Measurements from ENCODE around the gene AOPEP. TPM values are rescaled to one million over a fixed set of nuclear protein-coding genes. Genes with fewer than 3 reads are reported as not detected.
"Not testable (repeated sequence)": the region's sequence is repeated elsewhere in the genome, so short reads cannot be mapped to it uniquely, and the experiment has no call there.

The AOPEP gene
- total RNA-seq, 1 donor from 2014 or later: 75.3 TPM

DNA sequence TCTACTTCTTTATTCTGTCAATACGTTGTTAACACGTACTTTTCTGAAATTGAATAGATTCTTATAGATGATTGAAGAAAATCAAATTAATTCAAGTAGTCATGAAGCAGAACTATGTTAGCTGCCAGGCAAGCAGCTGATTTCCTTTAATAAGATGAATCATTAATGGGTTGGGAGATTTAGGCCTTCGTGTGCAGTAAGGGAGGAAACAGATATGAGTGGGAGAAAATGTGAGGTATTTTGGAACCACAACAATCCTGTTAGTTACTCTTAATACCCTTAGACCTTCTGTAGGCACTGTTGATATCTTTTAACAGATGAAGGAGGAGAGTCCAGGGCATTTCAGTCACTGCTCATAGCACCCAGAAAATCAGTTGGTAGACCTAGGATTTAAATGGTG lies 121.0 kb downstream of the AOPEP start:
- no peaks in the 10 kb centered on the region for H3K9me3 ChIP-seq (ENCODE audit: insufficient read depth, low read depth, low read length)
- DNase-seq (ENCODE audit: low read depth) (peak; percentile 95), FAIRE-seq (no peak)
- peak overlapping the region; percentile 18 for H3K4me2 ChIP-seq (ENCODE audit: low read length)
- TF ChIP-seq, protein P1, sequence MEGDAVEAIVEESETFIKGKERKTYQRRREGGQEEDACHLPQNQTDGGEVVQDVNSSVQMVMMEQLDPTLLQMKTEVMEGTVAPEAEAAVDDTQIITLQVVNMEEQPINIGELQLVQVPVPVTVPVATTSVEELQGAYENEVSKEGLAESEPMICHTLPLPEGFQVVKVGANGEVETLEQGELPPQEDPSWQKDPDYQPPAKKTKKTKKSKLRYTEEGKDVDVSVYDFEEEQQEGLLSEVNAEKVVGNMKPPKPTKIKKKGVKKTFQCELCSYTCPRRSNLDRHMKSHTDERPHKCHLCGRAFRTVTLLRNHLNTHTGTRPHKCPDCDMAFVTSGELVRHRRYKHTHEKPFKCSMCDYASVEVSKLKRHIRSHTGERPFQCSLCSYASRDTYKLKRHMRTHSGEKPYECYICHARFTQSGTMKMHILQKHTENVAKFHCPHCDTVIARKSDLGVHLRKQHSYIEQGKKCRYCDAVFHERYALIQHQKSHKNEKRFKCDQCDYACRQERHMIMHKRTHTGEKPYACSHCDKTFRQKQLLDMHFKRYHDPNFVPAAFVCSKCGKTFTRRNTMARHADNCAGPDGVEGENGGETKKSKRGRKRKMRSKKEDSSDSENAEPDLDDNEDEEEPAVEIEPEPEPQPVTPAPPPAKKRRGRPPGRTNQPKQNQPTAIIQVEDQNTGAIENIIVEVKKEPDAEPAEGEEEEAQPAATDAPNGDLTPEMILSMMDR (IDR thresholded peaks at IDR 0.05; ENCODE audit: insufficient read depth, low read depth, low read length): no peak
- no peak for TF ChIP-seq EZH2 (IDR thresholded peaks at IDR 0.05; ENCODE audit: insufficient read depth, low read length)
- H3K9me3 Mint-ChIP-seq (ENCODE audit: unreplicated experiment): peaks cover 8% of the 10 kb centered on the region
- H3K27me3 Mint-ChIP-seq (ENCODE audit: low read depth, unreplicated experiment): no peaks in the 10 kb centered on the region
- H3K79me2 ChIP-seq (ENCODE audit: insufficient read depth, low read length): peaks cover 15% of the 10 kb centered on the region
- H3K27ac ChIP-seq (ENCODE audit: low read depth, low read length): peak overlapping the region; percentile 56
- H3K36me3 ChIP-seq (ENCODE audit: insufficient read depth, low read length): no peaks in the 10 kb centered on the region
- no peak overlapping the region for H3K4me3 Mint-ChIP-seq (ENCODE audit: unreplicated experiment)
- H3K36me3 Mint-ChIP-seq (ENCODE audit: low read depth, unreplicated experiment): peaks cover 14% of the 10 kb centered on the region
- H4K20me1 ChIP-seq (ENCODE audit: insufficient read depth, low read length): no peaks in the 10 kb centered on the region
- H3K4me3 ChIP-seq (ENCODE audit: insufficient read depth, low read depth, low read length): no peak overlapping the region
- H3K4me1 Mint-ChIP-seq (ENCODE audit: low read depth, unreplicated experiment): peaks cover 21% of the 10 kb centered on the region
- H3K9ac ChIP-seq (ENCODE audit: low read length): peak overlapping the region; percentile 20
- H2AFZ ChIP-seq (ENCODE audit: low read depth, low read length): no peak overlapping the region
- peak overlapping the region; percentile 30 for H3K27ac Mint-ChIP-seq (ENCODE audit: unreplicated experiment)
- no peaks in the 10 kb centered on the region for H3K27me3 ChIP-seq (ENCODE audit: insufficient read depth, low read length)
- H3K4me1 ChIP-seq (ENCODE audit: insufficient read depth, low read length): peaks cover 14% of the 10 kb centered on the region

- not testable (repeated sequence) for H2AFZ ChIP-seq (ENCODE audit: low read depth, low read length); H3K27me3 ChIP-seq (ENCODE audit: insufficient read depth, low read length); H3K36me3 ChIP-seq (ENCODE audit: insufficient read depth, low read length); DNase-seq (ENCODE audit: low read depth); H4K20me1 ChIP-seq (ENCODE audit: insufficient read depth, low read length); H3K27ac ChIP-seq (ENCODE audit: low read depth, low read length); H3K9me3 Mint-ChIP-seq (ENCODE audit: unreplicated experiment); H3K27ac Mint-ChIP-seq (ENCODE audit: unreplicated experiment); FAIRE-seq; H3K4me3 Mint-ChIP-seq (ENCODE audit: unreplicated experiment); H3K27me3 Mint-ChIP-seq (ENCODE audit: low read depth, unreplicated experiment); H3K4me3 ChIP-seq (ENCODE audit: insufficient read depth, low read depth, low read length); H3K79me2 ChIP-seq (ENCODE audit: insufficient read depth, low read length); H3K9me3 ChIP-seq (ENCODE audit: insufficient read depth, low read depth, low read length); H3K9ac ChIP-seq (ENCODE audit: low read length); H3K4me2 ChIP-seq (ENCODE audit: low read length)
- peaks cover 17% of the 10 kb centered on the region for H3K4me1 ChIP-seq (ENCODE audit: insufficient read depth, low read length)
- peaks cover 14% of the 10 kb centered on the region for H3K36me3 Mint-ChIP-seq (ENCODE audit: low read depth, unreplicated experiment)
- peaks cover 14% of the 10 kb centered on the region for H3K4me1 Mint-ChIP-seq (ENCODE audit: low read depth, unreplicated experiment)
Measured at GRCh38 chr9:94848791-94849190, 122.3 kb downstream of the AOPEP start.

GRCh38 chr9:94850540-94851434 lies 124.3 kb downstream of the AOPEP start:
- H3K36me3 ChIP-seq (ENCODE audit: insufficient read depth, low read length): no peaks in the 10 kb centered on the region
- Mint-ChIP-seq H3K9me3 (ENCODE audit: unreplicated experiment) (peaks cover 4% of the 10 kb centered on the region), H3K27ac (ENCODE audit: unreplicated experiment) (no peak overlapping the region), H3K4me1 (ENCODE audit: low read depth, unreplicated experiment) (peaks cover 18% of the 10 kb centered on the region), H3K4me3 (ENCODE audit: unreplicated experiment) (no peak overlapping the region), H3K27me3 (ENCODE audit: low read depth, unreplicated experiment) (no peaks in the 10 kb centered on the region), H3K36me3 (ENCODE audit: low read depth, unreplicated experiment) (peaks cover 8% of the 10 kb centered on the region)
- H2AFZ ChIP-seq (ENCODE audit: low read depth, low read length): no peak overlapping the region
- H3K27me3 ChIP-seq (ENCODE audit: insufficient read depth, low read length): no peaks in the 10 kb centered on the region
- H3K9me3 ChIP-seq (ENCODE audit: insufficient read depth, low read depth, low read length): no peaks in the 10 kb centered on the region
- peaks cover 21% of the 10 kb centered on the region for H3K4me1 ChIP-seq (ENCODE audit: insufficient read depth, low read length)
- H3K27ac ChIP-seq (ENCODE audit: low read depth, low read length): no peak overlapping the region
- no peak for TF ChIP-seq EZH2 (IDR thresholded peaks at IDR 0.05; ENCODE audit: insufficient read depth, low read length)
- TF ChIP-seq, protein P1 (IDR thresholded peaks at IDR 0.05; ENCODE audit: insufficient read depth, low read depth, low read length): no peak
- DNase-seq (ENCODE audit: low read depth) (no peak), FAIRE-seq (no peak)
- peaks cover 4% of the 10 kb centered on the region for H3K79me2 ChIP-seq (ENCODE audit: insufficient read depth, low read length)
- H3K9ac ChIP-seq (ENCODE audit: low read length): no peak overlapping the region
- H3K4me3 ChIP-seq (ENCODE audit: insufficient read depth, low read depth, low read length): no peak overlapping the region
- no peaks in the 10 kb centered on the region for H4K20me1 ChIP-seq (ENCODE audit: insufficient read depth, low read length)
- H3K4me2 ChIP-seq (ENCODE audit: low read length): no peak overlapping the region

Data from astrocyte (in vitro differentiated cells and primary cell).